Upper lobe of right lung (tissue), 1 donor: ENCODE data around the gene TUFT1. TPM values are rescaled to one million over a fixed set of nuclear protein-coding genes. Genes with fewer than 3 reads are reported as not detected.
"Not testable (repeated sequence)": the region's sequence is repeated elsewhere in the genome, so short reads cannot be mapped to it uniquely, and the experiment has no call there.

Experiments
- ATAC-seq: fragments of 200-7000 bp; cut with Tn5 transposase; one replicate; pipeline ENCODE4 v1.9.1; 2020; ENCODE audit warnings: mild to moderate bottlenecking, moderate library complexity
- DNase-seq: peaks from one replicate; pipeline ENCODE4 v3.0.0-alpha.2; 2020
- H3K27ac ChIP-seq: fragments of 200-600 bp; one replicate; pipeline ENCODE4 v1.8.0; 2022
- H3K27me3 ChIP-seq: fragments of 200-600 bp; one replicate; pipeline ENCODE4 v1.8.0; 2022; ENCODE audit warnings: mild to moderate bottlenecking
- H3K36me3 ChIP-seq: fragments of 200-600 bp; one replicate; pipeline ENCODE4 v1.8.0; 2022
- H3K4me1 ChIP-seq: fragments of 200-600 bp; one replicate; pipeline ENCODE4 v1.8.0; 2022
- H3K4me3 ChIP-seq: fragments of 200-600 bp; one replicate; pipeline ENCODE4 v1.8.0; 2022; ENCODE audit warnings: mild to moderate bottlenecking
- H3K9me3 ChIP-seq: fragments of 200-600 bp; one replicate; pipeline ENCODE4 v1.8.0; 2022
- intact Hi-C: fragments of 100-400 bp; cut with DNase I; formaldehyde crosslinking; loops from one replicate; pipeline ENCODE4 v1.11.0; 2022
- total RNA-seq: library from RNA; stranded (reverse); fragmentation: NEBNext Ultra II Directional; extraction: Animal tissue kit (Norgen Biotek cat#: 25700); gene quantifications from one replicate; pipeline ENCODE4 v1.2.1, GENCODE V29; 2021
- TF ChIP-seq, protein P1 (sequence below): fragments of 200-600 bp; IDR thresholded peaks from one replicate; pipeline ENCODE4 v1.8.0; 2022; ENCODE audit warnings: antibody characterized with exemption
- donor health status: DM: no; HTN: yes; CAD: no; lungs with severe emphysema.

TUFT1 gene
- total RNA-seq, 1 donor from 2014 or later, result 13.3 TPM

DNA sequence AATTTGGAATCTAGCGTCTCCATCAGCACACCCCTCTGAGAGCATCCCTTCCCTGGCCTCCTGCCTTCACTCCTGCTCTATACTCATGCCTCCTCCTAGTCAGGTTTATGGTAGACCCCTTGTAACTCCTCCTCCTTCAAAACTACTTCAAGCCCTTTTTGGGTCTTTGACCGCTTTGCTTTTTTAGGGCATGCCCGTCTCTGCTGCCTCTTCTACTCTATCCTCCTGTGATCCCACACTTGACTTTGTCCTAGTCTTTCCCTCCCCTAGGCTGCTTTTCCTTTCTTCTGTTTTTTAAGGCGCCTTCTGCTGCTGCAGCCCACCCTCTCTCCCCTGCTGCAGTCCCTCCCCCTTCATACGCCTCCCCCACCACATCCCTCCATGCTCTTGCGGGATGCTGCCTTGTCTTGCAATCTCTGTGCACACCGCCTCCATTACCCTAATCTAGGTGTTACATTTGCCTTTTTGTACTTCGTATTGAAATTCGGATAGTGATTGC, 73.2 kb downstream of the TUFT1 start:
- H3K4me3 ChIP-seq, result peak overlapping the region; percentile 93
- ATAC-seq (no peak), DNase-seq (no peak)
- peaks cover 4% of the 10 kb centered on the region for H3K36me3 ChIP-seq
- H3K4me1 ChIP-seq, result peaks cover 12% of the 10 kb centered on the region
- intact Hi-C loops, result no loop called here
- TF ChIP-seq, protein P1, sequence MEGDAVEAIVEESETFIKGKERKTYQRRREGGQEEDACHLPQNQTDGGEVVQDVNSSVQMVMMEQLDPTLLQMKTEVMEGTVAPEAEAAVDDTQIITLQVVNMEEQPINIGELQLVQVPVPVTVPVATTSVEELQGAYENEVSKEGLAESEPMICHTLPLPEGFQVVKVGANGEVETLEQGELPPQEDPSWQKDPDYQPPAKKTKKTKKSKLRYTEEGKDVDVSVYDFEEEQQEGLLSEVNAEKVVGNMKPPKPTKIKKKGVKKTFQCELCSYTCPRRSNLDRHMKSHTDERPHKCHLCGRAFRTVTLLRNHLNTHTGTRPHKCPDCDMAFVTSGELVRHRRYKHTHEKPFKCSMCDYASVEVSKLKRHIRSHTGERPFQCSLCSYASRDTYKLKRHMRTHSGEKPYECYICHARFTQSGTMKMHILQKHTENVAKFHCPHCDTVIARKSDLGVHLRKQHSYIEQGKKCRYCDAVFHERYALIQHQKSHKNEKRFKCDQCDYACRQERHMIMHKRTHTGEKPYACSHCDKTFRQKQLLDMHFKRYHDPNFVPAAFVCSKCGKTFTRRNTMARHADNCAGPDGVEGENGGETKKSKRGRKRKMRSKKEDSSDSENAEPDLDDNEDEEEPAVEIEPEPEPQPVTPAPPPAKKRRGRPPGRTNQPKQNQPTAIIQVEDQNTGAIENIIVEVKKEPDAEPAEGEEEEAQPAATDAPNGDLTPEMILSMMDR, result no peak
- H3K27me3 ChIP-seq, result no peaks in the 10 kb centered on the region
- no peaks in the 10 kb centered on the region for H3K9me3 ChIP-seq
- peak overlapping the region; percentile 94 for H3K27ac ChIP-seq

DNA sequence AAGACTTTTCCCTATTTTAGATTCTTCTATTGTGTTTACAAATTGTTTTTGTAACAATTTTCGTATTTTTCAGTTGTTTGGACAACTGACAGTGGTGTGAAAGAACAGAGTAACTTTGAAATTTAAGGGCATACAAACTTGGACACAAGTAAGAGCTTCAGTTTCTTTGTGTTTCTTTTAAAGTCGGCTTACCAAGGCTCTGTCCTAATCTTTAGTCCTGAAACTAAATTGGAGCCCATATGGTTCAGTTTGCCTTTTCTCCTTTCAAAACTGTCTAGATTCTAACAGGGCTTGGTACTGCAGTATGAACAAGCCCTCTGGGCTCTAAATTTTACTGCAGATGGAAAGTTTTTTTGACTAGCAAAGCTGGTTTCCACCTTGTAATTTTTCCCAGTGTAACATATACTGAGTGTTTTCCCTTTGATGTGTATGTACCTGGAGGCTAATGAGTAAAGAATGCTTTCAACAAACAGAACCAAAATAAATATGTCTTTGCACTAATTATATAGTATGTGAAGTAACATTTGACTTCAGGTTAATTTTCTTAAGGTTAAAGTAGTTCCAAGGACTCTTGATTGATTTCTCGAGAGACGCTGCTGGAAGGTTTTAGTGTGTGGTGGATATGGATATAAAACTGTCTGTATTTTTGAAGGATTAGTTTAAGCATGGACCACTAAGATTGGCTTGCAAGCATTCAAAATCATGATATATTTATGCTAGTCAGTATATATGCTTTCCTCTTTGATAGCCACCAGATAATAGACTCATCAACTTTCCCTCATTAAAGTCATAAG, 75.8 kb downstream of the TUFT1 start:
- H3K4me3 ChIP-seq, result no peak overlapping the region
- peaks cover 30% of the 10 kb centered on the region for H3K4me1 ChIP-seq
- no peak overlapping the region for H3K27ac ChIP-seq
- H3K9me3 ChIP-seq, result no peaks in the 10 kb centered on the region
- H3K27me3 ChIP-seq, result no peaks in the 10 kb centered on the region
- intact Hi-C loops, result no loop called here
- ATAC-seq (no peak), DNase-seq (no peak)
- TF ChIP-seq, protein P1, result no peak
- peaks cover 4% of the 10 kb centered on the region for H3K36me3 ChIP-seq

DNA sequence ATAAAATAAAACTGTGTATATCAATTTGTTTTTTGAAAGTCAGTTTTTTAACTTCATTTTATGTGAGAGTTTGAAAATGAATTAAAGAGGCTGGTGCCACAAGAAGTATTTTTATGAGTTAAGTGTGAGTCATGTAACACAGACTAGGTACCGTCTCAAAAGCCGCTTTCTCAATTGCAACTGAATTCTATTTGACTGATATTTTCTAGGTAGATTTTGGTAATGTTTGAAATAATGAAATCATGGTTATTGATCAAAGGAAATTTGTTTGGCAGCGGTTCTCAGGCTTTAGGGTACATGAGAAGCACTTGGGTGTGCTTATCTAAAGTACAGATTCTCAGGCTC, 76.4 kb downstream of the TUFT1 start:
- no peak for ATAC-seq
- no peak overlapping the region for H3K27ac ChIP-seq

DNA sequence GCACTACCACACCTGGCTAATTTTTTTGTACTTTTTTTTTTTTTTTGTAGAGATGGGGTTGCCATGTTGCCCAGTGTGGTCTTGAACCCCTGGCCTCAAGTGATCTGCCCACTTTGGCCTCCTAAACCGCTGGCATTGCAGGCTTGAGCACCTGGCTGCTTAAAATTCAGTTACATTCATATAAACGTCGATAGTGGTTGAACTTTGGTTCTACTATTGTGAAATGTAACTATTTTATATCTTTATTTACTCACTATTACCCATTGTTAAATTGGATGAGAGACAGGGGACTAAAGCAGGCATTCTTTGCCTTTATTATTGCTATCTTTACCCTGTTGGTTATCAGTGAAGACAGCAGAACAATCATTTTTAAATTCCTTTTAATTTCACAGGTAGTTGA, 77.9 kb downstream of the TUFT1 start:
- ATAC-seq (no peak), DNase-seq (no peak)
- H3K27ac ChIP-seq, result no peak overlapping the region
- no peak overlapping the region for H3K4me3 ChIP-seq
- H3K36me3 ChIP-seq, result peaks cover 4% of the 10 kb centered on the region
- no peaks in the 10 kb centered on the region for H3K9me3 ChIP-seq
- intact Hi-C loops, result no loop called here
- TF ChIP-seq, protein P1, result no peak
- peaks cover 36% of the 10 kb centered on the region for H3K4me1 ChIP-seq
- H3K27me3 ChIP-seq, result no peaks in the 10 kb centered on the region

More for the DNA sequence above, 76.4 kb downstream of the TUFT1 start:
- H3K4me3 ChIP-seq, result no peak overlapping the region
- intact Hi-C loops, result no loop called here
- TF ChIP-seq, protein P1, result no peak
- no peaks in the 10 kb centered on the region for H3K27me3 ChIP-seq
- H3K36me3 ChIP-seq, result peaks cover 4% of the 10 kb centered on the region
- DNase-seq, result no peak
- H3K9me3 ChIP-seq, result no peaks in the 10 kb centered on the region
- H3K4me1 ChIP-seq, result peaks cover 36% of the 10 kb centered on the region

DNA sequence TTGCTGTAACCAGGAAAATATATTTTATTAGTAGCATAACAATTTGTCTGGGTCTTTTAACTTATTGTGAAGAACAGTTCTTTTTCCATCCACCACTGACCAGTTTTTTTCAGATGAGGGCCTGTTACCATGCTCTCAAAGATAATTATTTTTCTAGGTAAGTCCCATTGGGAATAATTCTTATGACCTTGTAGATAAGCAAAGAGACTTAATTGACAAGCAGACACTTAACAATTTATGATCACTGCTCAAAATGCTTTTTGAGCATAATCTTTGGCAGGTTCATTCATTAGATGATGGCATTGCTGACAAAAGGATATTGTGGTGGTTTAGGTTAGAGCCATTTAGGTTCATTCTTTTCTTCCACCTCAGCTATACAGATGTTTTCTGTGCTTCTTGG, 78.4 kb downstream of the TUFT1 start:
- Histone ChIP-seq H3K27me3 (no peaks in the 10 kb centered on the region), H3K36me3 (peaks cover 4% of the 10 kb centered on the region), H3K27ac (no peak overlapping the region), H3K9me3 (no peaks in the 10 kb centered on the region), H3K4me3 (no peak overlapping the region), H3K4me1 (peaks cover 32% of the 10 kb centered on the region)
- no peak for DNase-seq
- TF ChIP-seq, protein P1, result no peak
- ATAC-seq, result no peak
- intact Hi-C loops, result no loop called here

DNA sequence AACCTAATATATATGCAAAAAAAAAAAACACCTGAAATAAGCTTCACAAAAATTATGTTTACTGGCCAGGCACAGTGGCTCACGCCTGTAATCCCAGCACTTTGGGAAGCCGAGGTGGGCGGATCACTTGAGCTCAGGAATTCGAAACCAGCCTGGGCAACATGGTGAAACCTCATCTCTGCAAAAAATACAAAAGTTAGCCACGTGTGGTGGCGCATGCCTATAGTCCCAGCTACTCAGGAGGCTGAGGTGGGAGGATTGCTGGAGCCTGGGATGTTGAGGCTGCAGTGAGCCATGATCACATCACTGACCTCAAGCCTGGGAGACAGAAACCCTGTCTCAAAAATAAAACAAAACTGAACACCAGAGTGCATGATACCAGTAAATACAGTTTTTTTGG, 78.9 kb downstream of the TUFT1 start:
- ATAC-seq, H3K27me3 ChIP-seq, intact Hi-C loops, H3K4me3 ChIP-seq, H3K36me3 ChIP-seq, DNase-seq, H3K9me3 ChIP-seq: not testable (repeated sequence)
- peak overlapping the region; percentile 37 for H3K27ac ChIP-seq
- H3K4me1 ChIP-seq, result peaks cover 28% of the 10 kb centered on the region
